A673 (cell line): ENCODE data around the gene GLUD1. TPM values are rescaled to one million over a fixed set of nuclear protein-coding genes. Genes with fewer than 3 reads are reported as not detected.
"Not testable (repeated sequence)": the region's sequence is repeated elsewhere in the genome, so short reads cannot be mapped to it uniquely, and the experiment has no call there.

Source experiments
- BruUV-seq: library from RNA; stranded (reverse); fragments of 400-500 nt; replicated peaks from 2 replicates; lab custom pipeline; 2021; lab: Mats Ljungman, UMichigan
- CTCF ChIA-PET: fragments of 300-600 bp; sonication (Branson Sonifier 250); formaldehyde crosslinking; loops from one replicate; lab custom pipeline; 2022; ENCODE audit warnings: antibody characterized with exemption; lab: Charles Lee
- POLR2A ChIA-PET: fragments of 300-600 bp; sonication (Branson Sonifier 250); formaldehyde crosslinking; loops from one replicate; lab custom pipeline; 2022; ENCODE audit warnings: antibody characterized with exemption; ENCODE audit not compliant: low non-redundant PET; lab: Charles Lee
- DNase-seq: peaks from one replicate; pipeline ENCODE4 v3.0.0-alpha.2; 2015; ENCODE audit warnings: low spot score
- H3K27ac ChIP-seq: fragments of 200-600 bp; sonication (generic); 2 replicates; pipeline ENCODE4 v1.5.1; 2016; ENCODE audit warnings: mixed run types, low read depth, mild to moderate bottlenecking, mixed read lengths, antibody characterized with exemption, low read length; ENCODE audit not compliant: poor library complexity, severe bottlenecking
- H3K27me3 ChIP-seq: fragments of 200-600 bp; sonication (generic); replicated peaks from 2 replicates; pipeline ENCODE4 v1.6.1; 2017; ENCODE audit warnings: mixed run types, low read depth, mild to moderate bottlenecking, mixed read lengths, antibody characterized with exemption, low read length; ENCODE audit not compliant: insufficient read depth, poor library complexity
- H3K36me3 ChIP-seq: fragments of 200-600 bp; sonication (generic); 2 replicates; pipeline ENCODE4 v1.6.1; 2016; ENCODE audit warnings: mixed run types, mild to moderate bottlenecking, mixed read lengths, antibody characterized with exemption, low read length; ENCODE audit not compliant: insufficient read depth, poor library complexity, severe bottlenecking
- H3K4me1 ChIP-seq: fragments of 200-600 bp; sonication (generic); 2 replicates; pipeline ENCODE4 v1.6.1; 2017; ENCODE audit warnings: mixed run types, mild to moderate bottlenecking, mixed read lengths, antibody characterized with exemption, low read length; ENCODE audit not compliant: insufficient read depth, poor library complexity, severe bottlenecking
- H3K4me3 ChIP-seq: fragments of 200-600 bp; sonication (generic); 2 replicates; pipeline ENCODE4 v1.5.1; 2016; ENCODE audit warnings: low read depth, mixed run types, mild to moderate bottlenecking, mixed read lengths, low read length; ENCODE audit not compliant: poor library complexity, severe bottlenecking
- H3K9me3 ChIP-seq: fragments of 200-600 bp; sonication (generic); 2 replicates; pipeline ENCODE4 v1.6.1; 2016; ENCODE audit warnings: mixed run types, low read depth, mild to moderate bottlenecking, mixed read lengths, antibody characterized with exemption, low read length; ENCODE audit not compliant: poor library complexity, severe bottlenecking
- intact Hi-C: fragments of 100-400 bp; cut with micrococcal nuclease; formaldehyde crosslinking; loops from one replicate; pipeline ENCODE4 v1.10.0; 2022; ENCODE audit not compliant: unreplicated experiment
- total RNA-seq: library from RNA; stranded (reverse); gene quantifications from 2 replicates; pipeline ENCODE4 v1.2.3, GENCODE V29; 2021

The GLUD1 gene
- total RNA-seq, 1 experiment from 2014 or later, result 142 TPM

DNA sequence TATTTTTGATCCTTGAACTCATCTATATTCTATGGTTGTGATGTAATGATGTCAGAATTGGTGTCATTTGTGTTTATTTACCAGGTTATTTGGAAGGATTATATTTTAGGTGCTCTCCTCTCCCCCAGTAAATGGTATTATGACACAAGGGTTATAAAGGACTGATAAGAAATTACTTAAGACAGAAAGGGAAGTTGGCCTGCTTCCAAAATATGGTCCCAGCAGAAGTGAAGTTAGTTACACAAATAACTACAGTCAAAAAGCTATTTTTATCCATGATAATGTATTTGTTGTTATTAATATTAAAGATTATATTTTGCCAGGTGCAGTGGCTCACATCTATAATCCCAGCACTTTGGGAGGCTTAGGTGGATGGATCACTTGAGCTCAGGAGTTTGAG lies 37.5 kb upstream of the GLUD1 start:
- H3K4me3 ChIP-seq, intact Hi-C loops, H3K4me1 ChIP-seq, H3K27me3 ChIP-seq, DNase-seq, H3K9me3 ChIP-seq, H3K27ac ChIP-seq, CTCF ChIA-PET, H3K36me3 ChIP-seq, POLR2A ChIA-PET, BruUV-seq: not testable (repeated sequence)

DNA sequence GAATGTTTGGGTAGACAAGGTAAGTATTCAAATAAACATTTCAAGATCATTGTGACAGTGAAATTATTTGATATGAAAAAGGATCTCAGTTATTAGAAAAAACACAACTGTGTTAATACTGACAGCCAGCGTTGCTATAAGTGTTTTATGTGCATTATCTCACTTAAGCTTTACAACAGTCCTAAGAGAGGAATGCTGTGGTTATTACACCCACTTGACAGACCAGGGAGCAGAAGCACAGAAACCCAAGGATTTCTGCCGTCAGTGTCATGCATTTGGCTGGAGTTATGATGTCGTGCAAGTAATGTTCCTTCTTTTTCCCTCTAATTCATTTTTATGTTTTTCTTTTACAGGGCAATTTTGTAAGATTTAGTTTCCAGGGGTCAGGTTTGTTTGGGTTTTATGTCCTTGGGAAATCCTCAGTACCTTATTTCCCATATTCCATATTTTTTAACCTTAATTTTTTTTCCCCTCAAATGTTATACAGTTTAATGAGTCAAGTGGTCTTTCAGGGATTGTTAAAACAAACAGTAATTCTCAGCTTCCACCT lies 33.0 kb upstream of the GLUD1 start:
- H3K9me3 ChIP-seq, CTCF ChIA-PET, H3K36me3 ChIP-seq, H3K27ac ChIP-seq, H3K4me3 ChIP-seq, H3K4me1 ChIP-seq, POLR2A ChIA-PET, DNase-seq, intact Hi-C loops, BruUV-seq, H3K27me3 ChIP-seq: not testable (repeated sequence)

DNA sequence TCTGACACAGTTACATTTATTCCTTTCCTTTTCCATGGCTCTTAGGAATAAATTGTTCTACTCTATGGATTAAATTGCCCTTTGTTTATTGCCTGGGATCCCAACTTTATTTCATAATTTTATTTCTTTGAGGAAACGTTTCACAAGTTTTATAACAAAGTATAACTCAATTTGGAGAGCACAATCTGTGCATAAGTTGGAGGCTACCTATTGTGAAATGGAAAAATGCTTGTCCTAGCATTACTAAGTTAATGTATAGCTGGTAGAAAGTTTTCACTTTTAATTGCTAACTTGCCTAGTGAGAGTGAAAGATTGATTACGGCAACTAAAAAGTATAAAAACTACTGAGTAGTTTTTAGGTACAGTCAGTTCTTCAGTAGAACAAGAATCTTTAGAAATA lies 32.4 kb upstream of the GLUD1 start:
- H3K27me3 ChIP-seq, H3K4me1 ChIP-seq, H3K9me3 ChIP-seq, H3K4me3 ChIP-seq, POLR2A ChIA-PET, intact Hi-C loops, CTCF ChIA-PET, H3K36me3 ChIP-seq, BruUV-seq, H3K27ac ChIP-seq, DNase-seq: not testable (repeated sequence)

DNA sequence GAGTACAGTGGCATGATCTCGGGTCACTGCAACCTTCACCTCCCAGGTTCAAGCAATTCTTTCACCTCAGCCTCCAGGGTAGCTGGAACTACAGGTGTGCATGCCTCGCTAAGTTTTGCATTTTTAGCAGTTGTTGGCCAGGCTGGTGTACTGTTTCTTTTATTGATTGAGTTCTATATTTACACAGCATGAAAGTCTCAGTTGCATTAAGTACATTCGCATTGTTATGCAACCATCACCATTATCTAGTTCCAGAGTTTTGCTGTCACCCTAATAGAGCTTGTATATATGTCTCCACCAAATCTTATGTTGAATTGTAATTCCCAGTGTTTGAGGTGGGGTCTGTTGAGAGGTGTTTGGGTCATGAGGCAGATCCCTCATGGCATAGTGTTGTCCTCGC lies 28.7 kb upstream of the GLUD1 start:
- H3K36me3 ChIP-seq, CTCF ChIA-PET, H3K27ac ChIP-seq, H3K4me1 ChIP-seq, DNase-seq, POLR2A ChIA-PET, H3K27me3 ChIP-seq, H3K4me3 ChIP-seq, intact Hi-C loops, H3K9me3 ChIP-seq, BruUV-seq: not testable (repeated sequence)

DNA sequence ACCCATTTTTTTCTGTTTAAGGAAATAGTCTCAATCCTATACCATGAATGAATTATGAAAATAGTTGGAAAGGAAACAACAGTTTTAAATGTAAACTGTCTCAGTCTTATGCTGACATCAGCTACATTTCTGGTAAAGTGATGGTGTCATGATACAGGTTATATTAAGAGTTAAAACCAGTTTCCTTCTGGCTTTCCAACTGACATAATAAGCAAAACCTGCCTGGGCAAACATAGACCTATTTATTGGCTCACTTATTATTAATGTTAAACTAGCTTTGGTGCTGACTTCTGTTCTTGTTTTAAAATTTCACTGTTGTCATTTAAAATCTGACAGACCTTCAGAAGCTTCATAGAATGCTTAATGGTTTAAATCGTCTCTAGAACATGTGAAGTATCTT lies 24.4 kb upstream of the GLUD1 start:
- H3K4me1 ChIP-seq, H3K4me3 ChIP-seq, POLR2A ChIA-PET, H3K9me3 ChIP-seq, H3K36me3 ChIP-seq, intact Hi-C loops, H3K27ac ChIP-seq, CTCF ChIA-PET, BruUV-seq, DNase-seq, H3K27me3 ChIP-seq: not testable (repeated sequence)

DNA sequence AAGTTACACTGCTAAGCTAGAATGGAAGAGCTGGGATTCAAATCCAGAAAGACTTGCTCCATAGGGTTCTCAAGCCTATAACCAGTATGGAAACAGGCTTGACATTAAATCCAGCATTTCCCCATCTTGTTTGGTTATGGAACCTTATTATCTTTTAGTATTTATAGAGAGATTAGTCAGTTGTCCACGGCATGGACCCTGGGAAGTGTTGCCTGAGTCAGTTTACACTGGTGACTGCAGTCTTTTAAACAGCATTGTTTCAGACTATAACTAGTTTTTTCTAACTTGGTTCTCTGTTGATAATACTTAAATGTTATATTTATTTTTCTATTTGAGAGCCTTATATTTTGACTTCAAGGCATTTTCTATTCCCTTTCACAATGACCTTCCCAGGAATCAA lies 23.5 kb upstream of the GLUD1 start:
- H3K9me3 ChIP-seq, H3K4me3 ChIP-seq, H3K4me1 ChIP-seq, H3K36me3 ChIP-seq, POLR2A ChIA-PET, H3K27ac ChIP-seq, H3K27me3 ChIP-seq, CTCF ChIA-PET, DNase-seq, BruUV-seq, intact Hi-C loops: not testable (repeated sequence)
